Nephron progenitor cell (in vitro differentiated cells): ENCODE results near the gene IL17B.
"Not testable (repeated sequence)": the region's sequence is repeated elsewhere in the genome, so short reads cannot be mapped to it uniquely, and the experiment has no call there.

ENCODE experiments used
- DNase-seq: peaks from one replicate; pipeline ENCODE4 v3.0.0; 2021
- H3K27ac Mint-ChIP-seq: 2 replicates; pipeline ENCODE4 v1.8.0; 2021; ENCODE audit warnings: mild to moderate bottlenecking, moderate library complexity, mixed read lengths
- H3K27me3 Mint-ChIP-seq: 2 replicates; pipeline ENCODE4 v1.8.0; 2021; ENCODE audit warnings: mild to moderate bottlenecking, low read depth, mixed read lengths; ENCODE audit not compliant: poor library complexity
- H3K36me3 Mint-ChIP-seq: 2 replicates; pipeline ENCODE4 v1.8.0; 2021; ENCODE audit warnings: low read depth, mixed read lengths
- H3K4me1 Mint-ChIP-seq: 2 replicates; pipeline ENCODE4 v1.8.0; 2021; ENCODE audit warnings: mixed read lengths
- H3K4me3 Mint-ChIP-seq: 2 replicates; pipeline ENCODE4 v1.8.0; 2021; ENCODE audit warnings: mild to moderate bottlenecking, moderate library complexity, mixed read lengths
- H3K9me3 Mint-ChIP-seq: 2 replicates; pipeline ENCODE4 v1.8.0; 2021; ENCODE audit warnings: mild to moderate bottlenecking, moderate library complexity, mixed read lengths
- CTCF ChIP-seq: fragments of 200-600 bp; sonication (generic); IDR thresholded peaks from 2 replicates; pipeline ENCODE4 v1.5.0; 2021; ENCODE audit warnings: antibody characterized with exemption

The IL17B gene

GRCh38 chr5:149399775-149400174, 20.7 kb upstream of the IL17B start:
- H3K9me3 Mint-ChIP-seq: no peaks in the 10 kb centered on the region
- TF ChIP-seq CTCF: no peak
- H3K36me3 Mint-ChIP-seq: no peaks in the 10 kb centered on the region
- DNase-seq: no peak
- peak overlapping the region; percentile 90 for H3K27ac Mint-ChIP-seq
- H3K27me3 Mint-ChIP-seq: peaks cover 4% of the 10 kb centered on the region
- peak overlapping the region; percentile 27 for H3K4me3 Mint-ChIP-seq
- H3K4me1 Mint-ChIP-seq: peaks cover 76% of the 10 kb centered on the region

GRCh38 chr5:149398747-149399266, 19.7 kb upstream of the IL17B start:
- not testable (repeated sequence) for H3K9me3 Mint-ChIP-seq, DNase-seq, H3K4me3 Mint-ChIP-seq, H3K36me3 Mint-ChIP-seq, H3K27me3 Mint-ChIP-seq
- Mint-ChIP-seq H3K4me1 (peaks cover 66% of the 10 kb centered on the region), H3K27ac (peak overlapping the region; percentile 25)

GRCh38 chr5:149397530-149397929, 18.4 kb upstream of the IL17B start:
- H3K27me3 Mint-ChIP-seq: peaks cover 1% of the 10 kb centered on the region
- H3K9me3 Mint-ChIP-seq: no peaks in the 10 kb centered on the region
- peaks cover 61% of the 10 kb centered on the region for H3K4me1 Mint-ChIP-seq
- H3K4me3 Mint-ChIP-seq: no peak overlapping the region
- no peak for DNase-seq
- H3K27ac Mint-ChIP-seq: no peak overlapping the region
- no peak for TF ChIP-seq CTCF
- H3K36me3 Mint-ChIP-seq: no peaks in the 10 kb centered on the region

GRCh38 chr5:149394996-149395395, 15.9 kb upstream of the IL17B start:
- DNase-seq, H3K27me3 Mint-ChIP-seq, H3K36me3 Mint-ChIP-seq, H3K9me3 Mint-ChIP-seq, H3K27ac Mint-ChIP-seq, H3K4me3 Mint-ChIP-seq: not testable (repeated sequence)
- peaks cover 55% of the 10 kb centered on the region for H3K4me1 Mint-ChIP-seq

- DNase-seq: no peak
- peaks cover 53% of the 10 kb centered on the region for H3K4me1 Mint-ChIP-seq
- no peaks in the 10 kb centered on the region for H3K36me3 Mint-ChIP-seq
- no peak for TF ChIP-seq CTCF
- H3K27me3 Mint-ChIP-seq: no peaks in the 10 kb centered on the region
- no peak overlapping the region for H3K4me3 Mint-ChIP-seq
- H3K9me3 Mint-ChIP-seq: peaks cover 5% of the 10 kb centered on the region
- H3K27ac Mint-ChIP-seq: no peak overlapping the region
These were observed 13.6 kb upstream of the IL17B start for GRCh38 chr5:149392718-149393117.

GRCh38 chr5:149391524-149391923, 12.4 kb upstream of the IL17B start:
- H3K4me1 Mint-ChIP-seq: peaks cover 56% of the 10 kb centered on the region
- H3K27me3 Mint-ChIP-seq: no peaks in the 10 kb centered on the region
- peak overlapping the region; percentile 33 for H3K27ac Mint-ChIP-seq
- peak; percentile 38 for DNase-seq
- TF ChIP-seq CTCF: no peak
- no peak overlapping the region for H3K4me3 Mint-ChIP-seq
- H3K9me3 Mint-ChIP-seq: peaks cover 8% of the 10 kb centered on the region
- no peaks in the 10 kb centered on the region for H3K36me3 Mint-ChIP-seq

GRCh38 chr5:149391076-149391475, 12.0 kb upstream of the IL17B start:
- peaks cover 57% of the 10 kb centered on the region for H3K4me1 Mint-ChIP-seq
- H3K27ac Mint-ChIP-seq, H3K27me3 Mint-ChIP-seq, H3K9me3 Mint-ChIP-seq, H3K36me3 Mint-ChIP-seq, DNase-seq, H3K4me3 Mint-ChIP-seq: not testable (repeated sequence)
